WTC11 (cell line): ENCODE data around the gene TAOK3.

Experiments used
- ATF1 ChIP-seq: sonication (generic); formaldehyde crosslinking; IDR thresholded peaks from 2 replicates; pipeline ENCODE4 v1.8.1; 2023; ENCODE audit warnings: mild to moderate bottlenecking, moderate library complexity, missing genetic modification reagents
- CREM ChIP-seq: sonication (generic); formaldehyde crosslinking; IDR thresholded peaks from 2 replicates; pipeline ENCODE4 v1.8.1; 2022; ENCODE audit warnings: mild to moderate bottlenecking, missing genetic modification reagents, moderate library complexity
- CTCF ChIP-seq: fragments of 200-600 bp; IDR thresholded peaks from 2 replicates; pipeline ENCODE4 v1.8.0; 2022; ENCODE audit warnings: antibody characterized with exemption
- E2F5 ChIP-seq: sonication (generic); formaldehyde crosslinking; IDR thresholded peaks from 2 replicates; pipeline ENCODE4 v1.8.1; 2022; ENCODE audit warnings: mild to moderate bottlenecking, moderate library complexity, missing genetic modification reagents
- IRF2 ChIP-seq: sonication (generic); formaldehyde crosslinking; IDR thresholded peaks from 2 replicates; pipeline ENCODE4 v1.8.0; 2022; ENCODE audit warnings: low read depth, missing genetic modification reagents, borderline replicate concordance
- NFYB ChIP-seq: sonication (generic); formaldehyde crosslinking; conservative IDR thresholded peaks from 2 replicates; pipeline ENCODE4 v1.8.0; 2022; ENCODE audit warnings: low read depth, missing genetic modification reagents
- SP1 ChIP-seq: sonication (generic); formaldehyde crosslinking; conservative IDR thresholded peaks from 2 replicates; pipeline ENCODE4 v1.8.1; 2022; ENCODE audit warnings: missing genetic modification reagents
- TEAD1 ChIP-seq: sonication (generic); formaldehyde crosslinking; IDR thresholded peaks from 2 replicates; pipeline ENCODE4 v1.8.0; 2022; ENCODE audit warnings: mild to moderate bottlenecking, missing genetic modification reagents
- TEAD4 ChIP-seq: sonication (generic); formaldehyde crosslinking; IDR thresholded peaks from 2 replicates; pipeline ENCODE4 v1.8.0; 2022; ENCODE audit warnings: mild to moderate bottlenecking, missing genetic modification reagents
- ZNF121 ChIP-seq: sonication (generic); formaldehyde crosslinking; IDR thresholded peaks from 2 replicates; pipeline ENCODE4 v1.8.0; 2023; ENCODE audit warnings: missing genetic modification reagents
- ZNF138 ChIP-seq: sonication (generic); formaldehyde crosslinking; conservative IDR thresholded peaks from 2 replicates; pipeline ENCODE4 v1.8.1; 2022; ENCODE audit warnings: mild to moderate bottlenecking, moderate library complexity, missing genetic modification reagents

DNA sequence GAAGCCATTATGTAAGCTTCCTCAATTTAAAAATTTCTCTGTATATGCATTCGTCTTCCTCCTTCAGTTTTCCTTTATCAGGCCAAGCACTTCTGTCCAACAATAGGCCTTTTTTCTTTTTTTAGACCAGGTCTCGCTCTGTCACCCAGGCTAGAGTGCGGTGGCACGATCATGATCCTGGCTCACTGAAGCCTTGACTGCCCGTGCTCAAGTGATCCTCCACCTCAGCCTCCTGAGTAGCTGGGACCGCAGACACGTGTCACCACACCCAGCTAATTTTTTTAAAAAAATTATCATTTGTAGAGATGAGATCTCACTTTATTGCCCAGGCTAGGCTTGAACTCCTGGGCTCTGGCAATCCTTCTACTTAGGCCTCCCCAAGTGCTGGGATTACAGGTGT lies 25.8 kb downstream of the TAOK3 start:
- TF ChIP-seq CREM (CRISPR knock-in tag): no peak
- no peak for TF ChIP-seq CTCF
- TF ChIP-seq IRF2 (CRISPR knock-in tag): no peak
- no peak for TF ChIP-seq TEAD1 (CRISPR knock-in tag)
- TF ChIP-seq SP1 (CRISPR knock-in tag): no peak
- TF ChIP-seq NFYB (CRISPR knock-in tag): no peak
- TF ChIP-seq ZNF121 (CRISPR knock-in tag): no peak
- TF ChIP-seq ATF1 (CRISPR knock-in tag): no peak
- TF ChIP-seq ZNF138 (CRISPR knock-in tag): no peak
- no peak for TF ChIP-seq TEAD4 (CRISPR knock-in tag)
- TF ChIP-seq E2F5 (CRISPR knock-in tag): no peak
